BLaER1 treated with 17β-estradiol and CSF1 and Interleukin-3, amounts not matched to agents 10 nM and 100 nM (cell line): Measurements from ENCODE around the gene TMEM235.
A peak's percentile ranks its signal among the peaks of the same experiment; 100 is the strongest.
"Not testable (repeated sequence)": the region's sequence is repeated elsewhere in the genome, so short reads cannot be mapped to it uniquely, and the experiment has no call there.

ENCODE experiments used
- H3K27ac ChIP-seq, 11 experiments: shearing (Covaris generic); formaldehyde crosslinking; 2 replicates each; pipeline ENCODE4 v1.8.1; 2022
- H3K27me3 ChIP-seq, 11 experiments: shearing (Covaris generic); formaldehyde crosslinking; 2 replicates each; pipeline ENCODE4 v1.8.1; 2022
- H3K36me3 ChIP-seq, 11 experiments: shearing (Covaris generic); formaldehyde crosslinking; 2 replicates each; pipeline ENCODE4 v1.8.1; 2022
- H3K4me1 ChIP-seq, 10 experiments: shearing (Covaris generic); formaldehyde crosslinking; 2 replicates each; pipeline ENCODE4 v1.8.1; 2022
- H3K4me2 ChIP-seq, 11 experiments: shearing (Covaris generic); formaldehyde crosslinking; 2 replicates each; pipeline ENCODE4 v1.8.1; 2022
- H3K4me3 ChIP-seq, 10 experiments: shearing (Covaris generic); formaldehyde crosslinking; 2 replicates each; pipeline ENCODE4 v1.8.1; 2022
- H3K9ac ChIP-seq, 11 experiments: shearing (Covaris generic); formaldehyde crosslinking; 2 replicates each; pipeline ENCODE4 v1.8.1; 2022
- H3K9me3 ChIP-seq, 11 experiments: shearing (Covaris generic); formaldehyde crosslinking; replicated peaks in 1 of 11; 2 replicates each; pipeline ENCODE4 v1.8.1; 2022
- H4K20me1 ChIP-seq, 11 experiments: shearing (Covaris generic); formaldehyde crosslinking; 2 replicates each; pipeline ENCODE4 v1.8.1; 2022
- Cebpa-rat ChIP-seq, 11 experiments: shearing (Covaris generic); IDR thresholded peaks; 2 replicates each; pipeline ENCODE4 v1.8.1; 2022

The TMEM235 gene

DNA sequence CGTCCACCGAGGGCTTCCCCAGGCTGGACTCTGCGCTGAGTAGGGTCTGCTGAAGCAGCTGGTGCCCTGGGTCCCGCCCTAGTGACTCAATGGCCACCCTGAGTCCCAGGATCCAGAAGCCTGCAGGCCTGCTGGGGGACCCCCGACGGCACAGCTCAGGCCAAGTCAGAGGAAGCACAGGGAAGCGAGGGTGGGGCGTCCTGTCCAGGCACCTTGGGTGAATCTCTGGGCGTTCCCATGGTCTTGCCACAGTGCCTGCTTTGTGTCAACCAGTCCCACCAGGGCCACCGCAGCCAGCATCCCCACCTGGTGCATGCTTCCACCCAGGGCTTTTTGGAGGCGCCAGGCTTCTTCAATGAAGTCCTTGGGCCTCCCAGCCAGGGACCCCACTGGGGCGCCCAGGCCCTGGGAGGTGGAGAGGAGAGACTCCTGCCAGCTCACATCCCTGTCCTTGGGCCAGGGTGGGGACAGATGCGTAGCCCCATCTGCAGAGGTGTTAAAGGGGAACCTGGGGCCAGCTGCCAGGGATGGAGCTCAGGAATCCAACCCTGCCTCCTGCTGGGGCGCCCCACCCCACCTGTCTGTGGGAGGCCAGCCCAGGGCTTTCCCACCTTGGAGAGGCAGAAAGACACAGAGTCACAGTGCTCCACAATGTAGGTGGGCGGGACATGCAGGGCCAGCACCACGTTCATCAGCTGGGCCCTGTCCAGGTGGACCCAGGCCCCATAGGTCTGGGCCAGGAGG, 17.8 kb downstream of the TMEM235 start:
- H3K27ac ChIP-seq: no peak overlapping the region
- peaks cover 0 to 5% (median 0%) of the 10 kb centered on the region in 11 experiments; a peak in 7 of 22 replicates for H3K27me3 ChIP-seq
- peaks cover 0 to 11% (median 5%) of the 10 kb centered on the region in 11 experiments; a peak in 8 of 22 replicates for H3K9me3 ChIP-seq
- H3K9ac ChIP-seq: no peak overlapping the region
- H3K4me2 ChIP-seq: no peak overlapping the region
- H3K4me3 ChIP-seq: no peak overlapping the region
- no peaks in the 10 kb centered on the region for H3K36me3 ChIP-seq
- peaks cover 34 to 50% (median 42%) of the 10 kb centered on the region in 10 experiments for H3K4me1 ChIP-seq
- TF ChIP-seq Cebpa-rat (IDR thresholded peaks at IDR 0.05): no peak
- H4K20me1 ChIP-seq: no peaks in the 10 kb centered on the region

- H3K9me3 ChIP-seq: peaks cover 0 to 11% (median 5%) of the 10 kb centered on the region in 11 experiments; a peak in 8 of 22 replicates
- no peak for TF ChIP-seq Cebpa-rat (IDR thresholded peaks at IDR 0.05)
- H3K4me1 ChIP-seq: peaks cover 31 to 48% (median 38%) of the 10 kb centered on the region in 10 experiments
- H3K27ac ChIP-seq: 0 out of 22 replicates have a peak overlapping the region, but pooled peaks of 1 of the 11 experiments have one; percentile 20
- H4K20me1 ChIP-seq: no peaks in the 10 kb centered on the region
- H3K4me2 ChIP-seq: peak overlapping the region in 9 of 11 experiments; percentile 34 to 93 (median 57); a peak in 18 of 22 replicates
- H3K36me3 ChIP-seq: no peaks in the 10 kb centered on the region
- no peak overlapping the region for H3K4me3 ChIP-seq
- 0 out of 22 replicates have a peak overlapping the region, but pooled peaks of 1 of the 11 experiments have one; percentile 10 for H3K9ac ChIP-seq
- peaks cover 0 to 5% (median 0%) of the 10 kb centered on the region in 11 experiments; a peak in 7 of 22 replicates for H3K27me3 ChIP-seq
Measured at GRCh38 chr17:78249818-78250806, 18.7 kb downstream of the TMEM235 start.

DNA sequence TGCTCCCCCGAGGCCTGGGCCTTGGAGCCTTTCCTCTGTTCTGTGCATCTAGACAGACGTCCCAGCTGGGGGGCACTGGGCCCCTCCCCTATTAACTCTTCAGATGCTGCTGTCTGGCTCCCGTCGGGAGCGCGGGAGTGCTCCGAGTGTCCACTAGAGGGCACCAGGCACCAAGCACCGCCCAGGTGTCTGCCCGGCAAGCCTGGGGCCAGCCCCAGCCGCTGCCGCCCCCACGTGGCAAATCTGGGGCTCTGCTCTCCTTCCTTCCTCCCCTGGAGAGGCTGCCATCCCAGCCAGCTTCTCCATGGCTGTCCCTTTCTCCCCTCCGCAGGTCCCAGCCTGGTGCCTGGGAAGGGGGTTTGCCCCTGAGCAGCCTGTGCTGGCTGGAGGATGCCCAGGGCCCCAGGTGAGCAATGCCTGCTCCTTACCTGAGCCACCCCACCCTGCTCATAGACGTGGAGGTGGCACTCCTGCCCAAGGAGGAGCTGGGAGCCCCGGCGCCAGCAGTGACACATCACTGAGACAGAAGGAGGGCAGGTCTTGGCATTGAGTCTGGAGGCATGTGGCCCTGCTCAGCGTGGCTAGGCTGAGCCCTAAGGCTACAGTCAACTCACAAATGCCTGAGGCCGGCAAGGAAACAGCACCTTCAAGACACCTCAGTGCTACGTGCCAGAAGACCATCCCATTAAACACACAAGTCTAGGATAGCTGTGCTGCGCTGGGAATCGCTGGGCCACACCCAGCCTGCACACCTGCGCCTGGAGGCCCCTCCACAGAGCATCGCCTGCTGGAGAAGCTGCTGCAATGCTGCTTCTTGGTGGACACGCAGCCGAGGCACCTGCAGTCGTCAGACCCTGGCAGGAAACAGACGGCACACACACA, 19.7 kb downstream of the TMEM235 start:
- Histone ChIP-seq H3K9me3 (peaks cover 0 to 2% (median 0%) of the 10 kb centered on the region in 11 experiments; a peak in 2 of 22 replicates), H3K4me1 (peaks cover 35 to 56% (median 46%) of the 10 kb centered on the region in 10 experiments), H3K27me3 (peaks cover 0 to 5% (median 0%) of the 10 kb centered on the region in 11 experiments; a peak in 7 of 22 replicates), H3K4me2 (peak overlapping the region; percentile 20 to 93 (median 67); a peak in 20 of 22 replicates), H3K4me3 (no peak overlapping the region), H3K9ac (peak overlapping the region in 2 of 11 experiments; percentile 7 to 10; a peak in 1 of 22 replicates), H3K27ac (0 out of 22 replicates have a peak overlapping the region, but pooled peaks of 1 of the 11 experiments have one; percentile 20), H4K20me1 (no peaks in the 10 kb centered on the region), H3K36me3 (no peaks in the 10 kb centered on the region)
- no peak for TF ChIP-seq Cebpa-rat (IDR thresholded peaks at IDR 0.05)

GRCh38 chr17:78251773-78252103, 20.3 kb downstream of the TMEM235 start:
- H3K9me3 ChIP-seq: no peaks in the 10 kb centered on the region
- H3K27me3 ChIP-seq: peaks cover 0 to 5% (median 0%) of the 10 kb centered on the region in 11 experiments; a peak in 7 of 22 replicates
- no peaks in the 10 kb centered on the region for H3K36me3 ChIP-seq
- H3K27ac ChIP-seq: no peak overlapping the region
- no peak overlapping the region for H3K4me3 ChIP-seq
- peak overlapping the region in 1 of 11 experiments; percentile 30; a peak in 1 of 22 replicates for H3K9ac ChIP-seq
- no peaks in the 10 kb centered on the region for H4K20me1 ChIP-seq
- no peak for TF ChIP-seq Cebpa-rat (IDR thresholded peaks at IDR 0.05)
- peak overlapping the region; percentile 55 to 99 (median 70); a peak in 18 of 22 replicates for H3K4me2 ChIP-seq
- peaks cover 40 to 62% (median 53%) of the 10 kb centered on the region in 10 experiments for H3K4me1 ChIP-seq

GRCh38 chr17:78252111-78252634, 20.7 kb downstream of the TMEM235 start:
- Histone ChIP-seq H3K4me3 (no peak overlapping the region), H3K9me3 (no peaks in the 10 kb centered on the region), H3K27ac (no peak overlapping the region), H3K36me3 (no peaks in the 10 kb centered on the region), H3K9ac (peak overlapping the region in 3 of 11 experiments; percentile 6 to 30 (median 15); a peak in 1 of 22 replicates), H3K27me3 (peaks cover 0 to 5% (median 0%) of the 10 kb centered on the region in 11 experiments; a peak in 7 of 22 replicates), H3K4me1 (peaks cover 40 to 66% (median 57%) of the 10 kb centered on the region in 10 experiments), H4K20me1 (no peaks in the 10 kb centered on the region), H3K4me2 (peak overlapping the region in 10 of 11 experiments; percentile 55 to 99 (median 72); a peak in 18 of 22 replicates)
- TF ChIP-seq Cebpa-rat (IDR thresholded peaks at IDR 0.05): no peak

DNA sequence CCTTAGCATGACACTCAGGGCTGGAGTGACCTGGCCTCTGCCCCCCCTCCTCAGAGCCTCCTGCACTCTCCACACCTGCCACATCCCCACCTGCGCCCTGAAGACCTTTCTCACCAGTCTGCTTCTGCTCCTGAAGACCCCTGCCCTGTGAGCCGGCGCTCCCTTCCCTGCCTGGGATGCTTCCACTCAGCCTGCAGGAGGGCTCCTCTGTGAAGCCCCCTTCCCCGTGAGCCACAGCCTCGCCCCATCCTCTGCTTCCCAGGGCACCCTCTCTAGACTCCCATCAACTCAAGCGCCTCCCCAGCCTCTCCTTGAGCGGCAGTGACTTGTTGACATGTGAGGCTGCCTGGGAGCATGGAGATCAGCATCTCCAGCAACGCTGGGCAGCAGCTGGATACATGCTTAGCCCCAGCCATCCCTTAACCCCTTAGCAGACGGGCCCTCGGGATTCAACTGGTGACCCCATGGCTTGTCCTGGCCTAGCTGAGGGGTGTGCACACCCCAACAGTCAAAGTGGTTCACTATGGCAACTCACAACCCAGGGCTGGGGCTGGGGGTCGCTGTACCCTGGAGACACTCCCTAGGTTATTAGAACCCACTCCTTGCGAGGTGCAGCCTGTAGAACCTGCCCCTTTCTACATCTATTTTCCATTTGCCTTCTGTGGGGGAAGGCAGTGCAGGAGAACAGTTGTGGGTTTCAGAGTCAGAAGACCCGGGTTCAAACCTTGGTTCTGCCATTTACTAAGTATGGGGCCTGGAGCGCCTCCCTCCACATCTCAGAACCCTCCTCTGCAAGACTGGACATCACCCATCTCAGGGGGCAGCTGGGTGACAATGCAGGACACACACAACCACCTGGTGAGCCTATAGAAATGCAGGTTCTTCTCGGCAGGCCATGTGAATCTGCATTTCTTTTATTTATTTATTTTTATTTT, 21.5 kb downstream of the TMEM235 start:
- TF ChIP-seq Cebpa-rat (IDR thresholded peaks at IDR 0.05): no peak
- Histone ChIP-seq H3K9ac (peak overlapping the region in 2 of 11 experiments; percentile 15 to 30; a peak in 1 of 22 replicates), H3K27me3 (peaks cover 0 to 5% (median 0%) of the 10 kb centered on the region in 11 experiments; a peak in 7 of 22 replicates), H3K9me3 (no peaks in the 10 kb centered on the region), H3K4me2 (peak overlapping the region; percentile 55 to 99 (median 93)), H3K4me1 (peaks cover 47 to 73% (median 63%) of the 10 kb centered on the region in 10 experiments), H3K27ac (no peak overlapping the region), H3K36me3 (no peaks in the 10 kb centered on the region), H3K4me3 (no peak overlapping the region), H4K20me1 (no peaks in the 10 kb centered on the region)

GRCh38 chr17:78253636-78253945, 22.2 kb downstream of the TMEM235 start:
- Histone ChIP-seq H3K4me1 (peaks cover 53 to 76% (median 66%) of the 10 kb centered on the region in 10 experiments), H3K27ac (peak overlapping the region in 1 of 11 experiments; percentile 84; a peak in 3 of 22 replicates), H3K9ac (peak overlapping the region in 10 of 11 experiments; percentile 80 to 91 (median 86); a peak in 17 of 22 replicates), H3K4me2 (peak overlapping the region; percentile 93 to 99 (median 96)), H3K4me3 (peak overlapping the region; percentile 69 to 93 (median 82); a peak in 18 of 20 replicates)
- not testable (repeated sequence) for H3K36me3 ChIP-seq, H4K20me1 ChIP-seq, H3K27me3 ChIP-seq, H3K9me3 ChIP-seq
